Muscle of leg (tissue), 16 donors: ENCODE measurements around the gene RGS8. TPM values are rescaled to one million over a fixed set of nuclear protein-coding genes. Genes with fewer than 3 reads are reported as not detected.

Source experiments
- DNase-seq: peaks from one replicate; pipeline ENCODE4 v3.0.0; 2013
- H3K27ac ChIP-seq: one replicate; pipeline ENCODE4 v1.5.1; 2013; ENCODE audit warnings: mild to moderate bottlenecking, low read length, control low read depth
- H3K27me3 ChIP-seq: one replicate; pipeline ENCODE4 v1.6.1; 2013; ENCODE audit warnings: low read length; ENCODE audit not compliant: control insufficient read depth, insufficient read depth
- H3K36me3 ChIP-seq: one replicate; pipeline ENCODE4 v1.6.1; 2013; ENCODE audit warnings: low read length; ENCODE audit not compliant: control insufficient read depth, insufficient read depth
- H3K4me1 ChIP-seq: one replicate; pipeline ENCODE4 v1.6.1; 2013; ENCODE audit warnings: low read length; ENCODE audit not compliant: control insufficient read depth, insufficient read depth
- H3K4me3 ChIP-seq: one replicate; pipeline ENCODE4 v1.5.1; 2013; ENCODE audit warnings: low read length, control low read depth
- H3K9me3 ChIP-seq: replicated peaks from 2 replicates; pipeline ENCODE4 v1.6.1; 2013; ENCODE audit warnings: low read depth, low read length; ENCODE audit not compliant: control insufficient read depth
- WGBS: methylation state at CpG from one replicate; pipeline ENCODE4 v1.1.5; 2013; ENCODE audit warnings: missing lambda C conversion rate; ENCODE audit not compliant: insufficient coverage; 5-methylcytosine and 5-hydroxymethylcytosine counted together
- long read RNA-seq, 11 donors: transcript quantifications; one replicate each; lab custom pipeline, GENCODE V29; 2026
- polyA plus RNA-seq, 8 donors: library from polyadenylated mRNA; unstranded; fragments of 120-200 nt; gene quantifications; one replicate each; pipeline versions ENCODE4 v1.2.1 to v1.2.3, GENCODE V29; 2013; ENCODE audit warnings: inconsistent platforms in 1 of 8, low replicate concordance in 1 of 8; ENCODE audit not compliant: insufficient read length in 8 of 8, insufficient read depth in 1 of 8
- total RNA-seq: library from RNA; stranded (reverse); fragments of 120-200 nt; gene quantifications from one replicate; pipeline ENCODE4 v1.2.4, GENCODE V29; 2013

RGS8 gene
- total RNA-seq (0.04 TPM), polyA plus RNA-seq (under 1 TPM in 7 of 8 donors, not detected in 1; 0.05 to 0.18 (median 0.11) TPM)
- long read RNA-seq, donor 1: 0 reads
- long read RNA-seq, donor 2: 0 reads
- long read RNA-seq, donor 3: 0 reads
- long read RNA-seq, donor 4: 0 reads
- long read RNA-seq, donor 5: 0 reads
- long read RNA-seq, donor 6: 0 reads
- long read RNA-seq, donor 7: 0 reads
- long read RNA-seq, donor 8: 0 reads
- long read RNA-seq, donor 9: 0 reads
- long read RNA-seq, donor 10: 0 reads
- long read RNA-seq, donor 11: 0 reads

GRCh38 chr1:182684116-182684828 is at the start of gene RGS8:
Gene RGS8 (minus strand): TSS chr1:182684587. CDS start chr1:182669649, 14,938 bp downstream.
- Histone ChIP-seq H3K27ac (no peak within 1 kb of the TSS), H3K27me3 (peaks cover 10% of the 10 kb centered on the region), H3K4me1 (peaks cover 6% of the 10 kb centered on the region), H3K9me3 (no peaks in the 10 kb centered on the region), H3K36me3 (no peaks in the 10 kb centered on the region), H3K4me3 (no peak within 1 kb of the TSS)
- DNase-seq: no peak
- WGBS: 49% methylated on average over 15 of the region's 19 CpGs

GRCh38 chr1:182731852-182732575 is 47.6 kb upstream of the RGS8 start:
- Histone ChIP-seq H3K36me3 (no peaks in the 10 kb centered on the region), H3K27ac (no peak overlapping the region), H3K9me3 (peaks cover 2% of the 10 kb centered on the region), H3K27me3 (peaks cover 2% of the 10 kb centered on the region), H3K4me3 (no peak overlapping the region), H3K4me1 (no peaks in the 10 kb centered on the region)
- DNase-seq: peak; percentile 32
- WGBS: 67% methylated on average over 1 of the region's 4 CpGs

DNA sequence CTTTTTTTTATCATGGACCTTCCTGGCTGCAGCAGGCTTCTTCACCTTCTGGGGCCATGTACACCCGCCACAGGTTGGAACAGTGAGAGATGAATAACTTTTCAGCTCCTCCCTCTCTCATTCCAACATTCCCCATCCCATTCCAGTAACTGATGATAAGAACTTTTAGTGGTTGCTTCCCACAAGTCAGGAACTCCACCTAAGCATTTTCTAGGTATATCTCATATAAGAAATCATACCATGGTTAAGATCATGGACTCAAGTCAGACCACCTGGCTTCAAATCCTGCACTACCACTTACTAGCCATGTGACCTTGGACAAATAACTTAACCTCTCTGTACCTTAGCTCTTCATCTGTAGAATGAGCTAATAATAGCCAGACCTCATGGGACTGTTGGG is 42.5 kb upstream of the RGS8 start:
- DNase-seq: no peak
- no CpG with 5 or more reads among the region's 1 CpG for WGBS
- H3K4me3 ChIP-seq: no peak overlapping the region
- H3K9me3 ChIP-seq: no peaks in the 10 kb centered on the region
- no peak overlapping the region for H3K27ac ChIP-seq
- no peaks in the 10 kb centered on the region for H3K36me3 ChIP-seq
- no peaks in the 10 kb centered on the region for H3K27me3 ChIP-seq
- H3K4me1 ChIP-seq: peaks cover 6% of the 10 kb centered on the region

- Histone ChIP-seq H3K27me3 (no peaks in the 10 kb centered on the region), H3K4me1 (peaks cover 6% of the 10 kb centered on the region), H3K9me3 (no peaks in the 10 kb centered on the region), H3K4me3 (no peak overlapping the region), H3K36me3 (no peaks in the 10 kb centered on the region), H3K27ac (no peak overlapping the region)
- WGBS: 56% methylated on average over 1 of the region's 8 CpGs
- DNase-seq: peak; percentile 32
Measured at GRCh38 chr1:182725259-182726255, 41.2 kb upstream of the RGS8 start.

DNA sequence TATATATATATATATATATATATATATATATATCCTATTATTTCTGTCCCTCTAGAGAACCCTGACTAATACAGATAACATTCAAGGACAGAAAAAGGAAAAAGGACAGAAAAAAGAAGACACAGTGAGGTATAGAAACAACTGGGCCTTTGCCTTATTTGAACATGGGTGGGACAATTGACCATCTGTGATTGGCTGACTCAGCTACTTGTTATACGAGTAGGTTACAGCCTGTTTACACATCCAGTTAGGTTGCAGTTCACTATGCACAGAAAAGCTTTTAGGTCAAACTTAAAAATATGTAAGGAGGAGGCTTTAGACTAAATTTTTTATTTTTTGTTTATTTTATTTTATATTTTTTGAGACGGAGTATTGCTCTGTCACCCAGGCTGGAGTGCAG is 39.8 kb upstream of the RGS8 start:
- DNase-seq: no peak
- 80% methylated on average over 1 of the region's 2 CpGs for WGBS
- no peak overlapping the region for H3K27ac ChIP-seq
- H3K36me3 ChIP-seq: no peaks in the 10 kb centered on the region
- peaks cover 6% of the 10 kb centered on the region for H3K4me1 ChIP-seq
- H3K4me3 ChIP-seq: no peak overlapping the region
- H3K27me3 ChIP-seq: no peaks in the 10 kb centered on the region
- H3K9me3 ChIP-seq: no peaks in the 10 kb centered on the region

DNA sequence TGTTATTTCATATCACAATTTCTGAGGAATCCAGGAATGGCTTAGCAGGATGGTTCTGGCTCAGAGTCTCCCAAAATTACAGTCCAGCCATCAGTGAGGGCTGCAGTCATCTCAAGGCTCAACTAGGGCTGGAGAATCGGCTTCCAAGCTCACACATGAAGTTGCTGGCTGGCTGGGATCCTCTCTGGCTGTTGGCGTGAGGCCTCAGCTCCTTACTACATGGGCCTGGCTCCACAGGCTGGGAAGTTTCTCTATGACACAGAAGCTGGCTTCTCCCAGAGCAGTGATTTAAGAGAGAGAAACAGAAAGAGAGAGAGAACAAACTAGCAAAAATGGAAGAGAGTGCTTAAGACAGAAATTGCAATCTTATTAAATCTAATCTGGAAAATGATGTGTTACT is 38.8 kb upstream of the RGS8 start:
- DNase-seq: peak; percentile 95
- Histone ChIP-seq H3K4me3 (no peak overlapping the region), H3K4me1 (peaks cover 6% of the 10 kb centered on the region), H3K27ac (peak overlapping the region; percentile 39), H3K9me3 (no peaks in the 10 kb centered on the region), H3K27me3 (no peaks in the 10 kb centered on the region), H3K36me3 (no peaks in the 10 kb centered on the region)
- 18% methylated on average over 2 of the region's 2 CpGs for WGBS

- no peak for DNase-seq
- Histone ChIP-seq H3K36me3 (no peaks in the 10 kb centered on the region), H3K27me3 (no peaks in the 10 kb centered on the region), H3K4me1 (peaks cover 6% of the 10 kb centered on the region), H3K9me3 (no peaks in the 10 kb centered on the region), H3K4me3 (no peak overlapping the region), H3K27ac (no peak overlapping the region)
- 50% methylated on average over 1 of the region's 1 CpG for WGBS
Measured at GRCh38 chr1:182721525-182721924, 37.1 kb upstream of the RGS8 start.

DNA sequence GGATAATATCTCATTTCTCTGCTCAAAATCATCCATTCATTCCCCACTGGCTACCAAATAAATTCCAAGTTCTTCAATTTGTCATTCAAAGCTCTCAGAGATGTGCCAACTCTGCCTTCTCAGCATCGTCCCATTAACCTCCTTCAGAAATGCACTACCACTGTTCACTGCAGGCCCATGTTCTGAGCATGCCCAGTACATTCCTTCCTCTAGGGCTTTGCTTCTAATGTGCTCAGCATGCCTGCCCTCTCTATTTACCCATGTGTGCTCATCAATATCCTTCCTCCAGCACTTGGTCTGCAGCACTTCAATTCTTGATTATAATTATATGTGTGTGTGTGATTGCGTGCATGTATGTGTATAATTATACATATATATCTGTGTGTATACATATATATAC is 36.1 kb upstream of the RGS8 start:
- DNase-seq: no peak
- no peak overlapping the region for H3K27ac ChIP-seq
- H3K4me1 ChIP-seq: peaks cover 5% of the 10 kb centered on the region
- no peaks in the 10 kb centered on the region for H3K36me3 ChIP-seq
- H3K27me3 ChIP-seq: no peaks in the 10 kb centered on the region
- H3K4me3 ChIP-seq: no peak overlapping the region
- 76% methylated on average over 1 of the region's 2 CpGs for WGBS
- no peaks in the 10 kb centered on the region for H3K9me3 ChIP-seq

DNA sequence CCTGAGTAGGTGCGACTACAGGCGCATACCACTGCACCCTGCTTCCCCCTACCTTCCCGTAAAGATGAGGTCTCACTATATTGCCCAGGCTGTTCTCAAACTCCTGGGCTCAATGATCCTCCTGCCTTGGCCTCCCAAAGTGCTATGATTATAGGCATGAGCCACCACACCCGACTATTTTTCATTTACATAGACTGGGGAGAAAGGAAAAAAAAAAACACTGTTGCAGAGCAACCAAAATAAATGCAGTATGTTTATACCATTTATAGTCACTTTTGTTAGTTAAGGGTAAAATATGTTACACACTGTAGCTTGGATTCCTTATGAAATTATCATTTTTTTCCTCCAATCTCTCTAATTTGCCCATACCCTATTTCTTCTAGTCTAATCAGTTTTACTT is 35.2 kb upstream of the RGS8 start:
- H3K4me3 ChIP-seq: no peak overlapping the region
- H3K9me3 ChIP-seq: no peaks in the 10 kb centered on the region
- H3K27me3 ChIP-seq: no peaks in the 10 kb centered on the region
- H3K4me1 ChIP-seq: peaks cover 2% of the 10 kb centered on the region
- no peak for DNase-seq
- WGBS: 89% methylated on average over 3 of the region's 4 CpGs
- H3K36me3 ChIP-seq: no peaks in the 10 kb centered on the region
- no peak overlapping the region for H3K27ac ChIP-seq
